NCI-H2029 (cell line): ENCODE results near the gene TM9SF4.
"Not testable (repeated sequence)": the region's sequence is repeated elsewhere in the genome, so short reads cannot be mapped to it uniquely, and the experiment has no call there.

Experiments
- DNase-seq: peaks from one replicate; lab custom pipeline; 2025; lab: John Stamatoyannopoulos, UW

Gene TM9SF4

DNA sequence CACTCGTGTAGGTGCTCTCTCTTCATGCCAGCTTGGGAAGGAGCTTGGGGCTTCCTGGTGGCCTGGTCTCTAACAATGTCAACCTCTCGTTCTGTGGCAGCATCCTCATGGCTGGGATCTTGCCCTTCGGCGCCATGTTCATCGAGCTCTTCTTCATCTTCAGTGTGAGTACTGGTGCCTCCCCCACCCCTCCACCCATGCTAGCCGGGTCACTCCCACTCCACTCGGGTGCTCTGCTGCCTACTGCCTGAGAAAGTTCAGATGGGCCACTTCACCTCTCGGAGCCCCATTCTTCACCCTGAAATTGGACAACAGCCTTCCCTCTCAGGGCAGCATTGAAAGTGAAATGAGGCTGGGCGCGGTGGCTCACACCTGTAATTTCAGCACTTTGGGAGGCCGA, 48.8 kb downstream of the TM9SF4 start:
- no peak for DNase-seq

DNA sequence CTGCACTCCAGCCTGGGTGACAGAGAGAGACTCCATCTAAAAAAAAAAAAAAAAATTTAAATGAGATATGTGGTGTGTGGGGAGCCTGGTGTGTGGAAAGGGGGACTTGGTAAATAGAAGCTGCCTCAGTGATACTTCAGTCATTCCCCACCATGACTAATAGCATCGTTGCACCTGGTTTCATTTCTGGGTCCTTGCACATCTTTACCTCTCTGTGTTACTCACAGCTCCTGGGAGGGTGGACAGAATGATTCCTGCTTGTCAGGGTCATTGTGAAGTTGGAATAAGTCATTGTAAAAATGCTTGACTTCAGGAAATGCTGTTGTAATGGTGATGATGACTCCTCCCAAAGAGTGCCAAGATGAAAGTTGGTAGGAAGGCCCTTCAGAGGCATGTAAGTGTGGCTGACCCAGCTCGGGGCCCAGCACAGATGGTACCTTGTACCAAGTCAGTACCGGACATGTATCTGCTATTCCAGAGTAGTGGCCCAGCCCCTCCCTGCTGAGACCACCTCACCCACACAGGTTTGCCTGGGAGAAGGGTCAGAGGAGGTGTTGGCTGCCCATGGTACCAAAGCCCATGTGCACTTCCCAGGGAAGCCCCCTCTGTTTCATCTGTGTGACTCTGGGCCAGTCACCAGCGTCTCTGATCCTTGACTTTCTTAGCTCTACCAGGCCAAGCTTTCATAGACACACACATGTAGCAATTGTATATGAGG, 49.6 kb downstream of the TM9SF4 start:
- no peak for DNase-seq

DNA sequence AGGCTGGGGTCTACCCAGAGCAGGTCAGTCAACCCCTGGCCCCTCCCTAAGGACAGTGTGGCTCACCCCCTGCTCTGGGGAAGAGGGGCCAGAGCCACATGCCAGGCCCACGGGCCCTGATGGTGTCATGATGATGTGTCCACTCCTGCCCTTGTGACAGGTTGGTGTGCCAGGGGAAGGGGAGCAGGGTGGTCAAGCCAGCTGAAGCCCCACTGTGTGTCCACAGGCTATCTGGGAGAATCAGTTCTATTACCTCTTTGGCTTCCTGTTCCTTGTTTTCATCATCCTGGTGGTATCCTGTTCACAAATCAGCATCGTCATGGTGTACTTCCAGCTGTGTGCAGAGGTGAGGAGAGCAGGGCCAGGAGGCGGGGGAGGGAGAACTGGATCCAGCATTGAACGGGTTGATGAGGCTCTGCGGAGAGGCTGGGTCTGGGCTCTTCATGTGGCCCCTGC, 50.3 kb downstream of the TM9SF4 start:
- DNase-seq = no peak

DNA sequence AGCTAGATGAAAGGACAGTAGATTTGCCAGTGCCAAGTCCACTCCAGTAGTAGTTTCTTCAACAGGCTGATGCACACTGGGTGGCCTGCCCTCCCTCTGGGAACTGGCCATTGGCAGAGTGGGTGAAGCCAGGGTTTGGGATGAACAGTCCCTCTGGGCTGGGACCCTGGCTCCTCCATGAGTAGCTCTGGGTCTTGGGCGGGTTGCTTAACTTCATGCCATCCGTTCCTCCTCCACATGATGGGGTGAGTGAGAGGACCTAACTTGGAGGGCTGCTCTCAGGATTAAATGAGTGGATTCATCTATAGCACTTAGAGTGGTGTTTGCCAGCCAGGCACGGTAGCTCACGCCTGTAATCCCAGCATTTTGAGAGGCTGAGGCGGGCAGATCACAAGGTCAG, 50.8 kb downstream of the TM9SF4 start:
- no peak for DNase-seq

DNA sequence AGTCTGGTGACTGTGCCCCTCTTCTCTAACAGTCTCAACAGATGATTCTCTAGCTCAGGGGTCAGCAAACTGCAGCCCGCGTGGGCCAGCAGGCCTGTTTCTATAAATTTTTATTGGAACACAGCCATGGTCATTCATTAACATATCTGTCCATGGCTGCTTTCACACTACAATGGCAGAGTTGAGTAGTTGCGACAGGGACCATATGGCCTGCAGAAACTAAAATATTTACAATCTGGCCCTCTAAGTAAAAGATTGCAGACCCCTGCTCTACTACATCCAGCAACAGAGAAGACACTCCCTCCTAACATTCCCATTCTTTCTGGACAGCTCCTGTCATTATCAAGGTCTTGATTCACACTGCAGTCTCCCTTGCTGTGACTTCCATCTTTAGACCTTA, 52.8 kb downstream of the TM9SF4 start:
- DNase-seq = no peak

DNA sequence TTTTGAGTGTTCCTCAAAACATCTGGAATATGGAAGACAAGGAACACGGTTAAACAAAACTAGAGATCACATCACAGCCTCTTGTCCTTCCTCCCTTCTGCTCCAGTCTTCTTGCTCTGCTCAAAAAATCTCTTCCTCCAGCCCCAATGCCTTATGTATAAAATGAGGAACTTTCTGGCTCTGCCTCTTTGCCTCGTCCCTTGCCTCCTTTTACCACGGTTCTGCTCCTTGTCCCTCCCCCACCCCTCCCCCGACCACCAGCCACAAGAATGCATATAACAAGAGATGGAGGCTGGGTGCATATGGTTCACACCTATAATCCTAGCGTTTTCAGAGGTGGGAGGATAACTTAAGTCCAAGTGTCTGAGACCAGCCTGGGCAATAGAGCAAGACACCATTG, 54.4 kb downstream of the TM9SF4 start:
- DNase-seq = no peak

DNA sequence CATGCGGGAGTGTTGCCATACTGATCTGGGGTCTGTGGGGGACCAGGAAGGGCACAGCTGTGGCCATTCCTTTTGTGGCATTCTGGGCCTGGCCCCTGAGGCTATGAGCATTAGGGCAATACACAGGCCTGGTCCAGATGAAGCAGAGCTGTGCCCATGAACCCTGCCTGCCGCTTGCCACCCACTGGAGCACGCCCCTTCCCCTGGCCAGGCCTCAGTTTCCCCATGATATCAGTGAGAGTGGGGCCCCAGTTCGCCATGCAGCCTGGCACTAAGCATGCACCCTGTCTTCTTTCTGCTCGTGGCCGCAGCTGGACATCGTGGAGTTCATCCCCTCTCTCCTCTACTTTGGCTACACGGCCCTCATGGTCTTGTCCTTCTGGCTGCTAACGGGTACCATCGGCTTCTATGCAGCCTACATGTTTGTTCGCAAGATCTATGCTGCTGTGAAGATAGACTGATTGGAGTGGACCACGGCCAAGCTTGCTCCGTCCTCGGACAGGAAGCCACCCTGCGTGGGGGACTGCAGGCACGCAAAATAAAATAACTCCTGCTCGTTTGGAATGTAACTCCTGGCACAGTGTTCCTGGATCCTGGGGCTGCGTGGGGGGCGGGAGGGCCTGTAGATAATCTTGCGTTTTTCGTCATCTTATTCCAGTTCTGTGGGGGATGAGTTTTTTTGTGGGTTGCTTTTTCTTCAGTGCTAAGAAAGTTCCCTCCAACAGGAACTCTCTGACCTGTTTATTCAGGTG, 55.6 kb downstream of the TM9SF4 start:
- DNase-seq = no peak

DNA sequence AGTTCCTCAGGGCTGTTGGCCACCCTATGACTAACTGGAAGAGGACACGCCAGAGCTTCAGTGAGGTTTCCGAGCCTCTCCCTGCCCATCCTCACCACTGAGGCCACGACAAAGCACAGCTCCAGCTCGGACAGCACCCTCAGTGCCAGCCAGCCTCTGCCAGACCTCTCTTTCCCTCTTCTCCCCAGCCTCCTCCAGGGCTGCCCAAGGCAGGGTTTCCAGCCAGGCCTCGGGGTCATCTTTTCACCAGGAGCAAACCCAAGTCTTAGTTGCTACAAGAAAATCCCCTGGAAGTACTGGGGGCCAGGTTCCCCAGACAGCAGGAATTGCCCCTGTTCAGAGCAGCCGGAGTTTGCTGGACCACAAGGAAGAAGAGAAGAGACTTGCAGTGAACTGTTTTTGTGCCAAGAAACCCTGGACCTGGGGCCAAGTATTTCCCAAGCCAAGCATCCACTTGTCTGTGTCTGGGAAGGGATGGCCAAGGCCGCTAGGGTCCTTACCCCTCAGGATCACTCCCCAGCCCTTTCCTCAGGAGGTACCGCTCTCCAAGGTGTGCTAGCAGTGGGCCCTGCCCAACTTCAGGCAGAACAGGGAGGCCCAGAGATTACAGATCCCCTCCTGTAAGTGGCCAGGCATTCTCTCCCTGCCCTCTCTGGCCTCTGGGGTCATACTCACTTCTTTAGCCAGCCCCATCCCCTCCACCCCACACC, 56.5 kb downstream of the TM9SF4 start:
- DNase-seq = no peak

DNA sequence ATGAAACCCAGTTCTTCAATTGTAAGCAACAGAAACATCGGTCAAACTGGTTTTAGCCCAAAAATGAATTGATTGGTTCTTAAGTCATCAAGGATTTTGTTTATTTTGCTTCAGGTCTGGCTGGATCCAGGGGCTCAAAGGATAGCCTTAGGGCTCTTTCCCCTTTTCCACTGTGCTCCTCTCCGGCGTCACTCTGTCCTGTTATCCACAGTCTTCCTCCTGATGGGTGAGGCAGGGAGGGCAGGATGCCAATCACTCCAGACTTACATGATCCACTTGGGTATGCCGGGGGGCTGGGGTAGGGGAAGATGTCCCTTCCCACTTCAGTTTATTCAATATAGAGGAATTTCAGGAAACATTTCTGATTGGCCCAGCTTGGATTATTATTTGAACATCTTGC, 58.0 kb downstream of the TM9SF4 start:
- no peak for DNase-seq

DNA sequence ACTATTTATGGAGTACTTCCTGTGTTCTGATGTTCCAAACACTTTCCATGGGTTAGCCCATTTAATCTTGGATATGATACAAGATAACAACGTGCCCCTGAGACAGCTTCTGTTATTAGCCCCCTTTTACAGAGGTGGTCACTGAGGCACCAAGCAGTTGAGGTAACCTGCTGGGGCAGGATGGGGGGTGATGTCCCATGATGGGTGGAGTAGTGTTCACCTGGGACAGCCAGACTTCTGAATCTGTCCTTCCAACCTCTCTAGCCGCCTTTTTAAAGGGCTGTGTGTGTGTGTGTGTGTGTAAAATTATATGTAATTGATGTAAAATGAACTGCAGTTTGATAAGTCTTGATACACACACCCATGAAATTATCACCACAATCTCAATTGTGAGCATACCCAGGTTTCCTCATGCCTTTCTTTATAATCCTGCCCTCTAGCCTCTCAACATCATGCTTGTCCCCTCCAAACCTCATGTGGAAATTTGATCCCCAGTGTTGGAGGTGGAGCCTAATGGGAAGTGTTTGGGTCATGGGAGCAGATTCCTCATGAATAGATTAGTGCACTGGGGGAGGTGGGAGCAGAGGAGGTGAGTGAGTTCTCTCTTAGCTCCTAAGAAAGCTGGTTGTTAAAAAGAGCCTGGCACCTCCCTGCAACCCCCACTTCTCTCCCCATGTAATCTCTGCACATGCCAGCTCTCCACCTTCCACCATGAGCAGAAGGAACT, 58.8 kb downstream of the TM9SF4 start:
- peak; percentile 13 for DNase-seq

DNA sequence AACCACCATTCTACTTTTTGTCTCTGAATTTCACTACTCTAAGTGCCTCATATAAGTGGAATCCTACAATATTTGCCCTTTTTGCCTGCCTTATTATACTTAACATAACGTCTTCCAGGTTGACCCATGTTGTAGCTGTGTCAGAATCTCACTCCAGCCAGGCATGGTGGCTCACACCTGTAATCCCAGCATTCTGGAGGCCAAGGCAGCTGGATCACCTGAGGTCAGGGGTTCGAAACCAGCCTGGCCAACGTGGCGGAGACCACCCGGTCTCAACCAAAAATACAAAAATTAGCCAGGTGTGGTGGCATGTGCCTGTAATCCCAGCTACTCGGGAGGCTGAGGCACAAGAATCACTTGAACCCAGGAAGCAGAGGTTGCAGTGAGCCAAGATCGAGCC, 68.2 kb downstream of the TM9SF4 start:
- DNase-seq = not testable (repeated sequence)

DNA sequence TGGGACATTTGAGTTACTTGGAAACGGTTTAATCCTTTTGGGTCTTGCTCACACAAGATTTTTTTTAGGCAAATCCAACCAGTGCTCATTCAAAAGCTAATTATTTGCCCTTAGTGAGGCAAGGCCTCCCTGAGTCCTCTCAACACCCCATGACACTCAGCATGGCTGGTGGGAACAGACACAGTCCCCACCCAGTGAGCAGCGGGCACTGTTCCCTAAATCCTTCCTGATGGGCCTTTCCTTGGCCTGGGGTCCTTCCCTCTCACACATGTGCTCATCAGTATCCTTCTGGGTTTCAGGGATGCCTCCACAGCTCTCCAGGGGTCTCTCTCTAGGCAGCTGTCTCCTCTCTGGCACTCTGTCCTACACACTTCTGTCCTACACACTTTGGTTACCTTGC, 70.0 kb downstream of the TM9SF4 start:
- DNase-seq = no peak

DNA sequence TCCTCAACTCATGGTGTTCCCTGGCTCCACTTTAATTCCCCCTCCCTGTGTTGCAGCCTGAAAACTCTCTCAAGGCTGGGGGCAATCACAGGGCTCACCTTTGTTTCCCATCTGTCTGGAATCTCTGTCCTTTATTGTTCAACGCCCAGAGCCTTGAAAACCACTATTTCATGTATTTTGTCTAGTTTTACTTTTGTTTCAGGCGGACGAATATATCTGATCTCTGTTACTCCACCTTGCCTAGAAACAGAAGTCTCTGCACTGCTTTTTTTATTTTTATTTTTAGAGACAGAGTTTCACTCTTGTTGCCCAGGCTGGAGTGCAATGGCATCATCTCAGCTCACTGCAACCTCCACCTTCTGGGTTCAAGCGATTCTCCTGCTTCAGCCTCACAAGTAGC, 70.4 kb downstream of the TM9SF4 start:
- DNase-seq = no peak

DNA sequence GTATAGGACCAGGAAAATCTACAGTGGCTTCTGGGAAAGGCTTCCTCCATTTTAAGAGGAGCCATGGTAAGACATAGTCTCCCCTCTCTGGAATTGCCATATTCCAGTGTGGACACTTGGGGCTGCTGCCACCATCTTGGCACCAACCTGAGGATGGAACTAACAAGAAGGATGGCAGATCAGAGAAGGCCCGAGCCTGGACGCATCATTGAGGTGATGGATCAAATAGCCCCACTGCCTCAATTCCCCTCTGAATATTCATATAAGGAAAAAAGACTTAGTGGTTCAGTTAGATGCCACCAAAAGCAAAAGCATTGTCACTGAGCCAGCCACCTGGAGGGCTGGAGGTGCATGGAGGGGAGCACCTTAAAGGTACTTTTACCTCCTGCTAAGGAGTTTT, 72.1 kb downstream of the TM9SF4 start:
- no peak for DNase-seq

DNA sequence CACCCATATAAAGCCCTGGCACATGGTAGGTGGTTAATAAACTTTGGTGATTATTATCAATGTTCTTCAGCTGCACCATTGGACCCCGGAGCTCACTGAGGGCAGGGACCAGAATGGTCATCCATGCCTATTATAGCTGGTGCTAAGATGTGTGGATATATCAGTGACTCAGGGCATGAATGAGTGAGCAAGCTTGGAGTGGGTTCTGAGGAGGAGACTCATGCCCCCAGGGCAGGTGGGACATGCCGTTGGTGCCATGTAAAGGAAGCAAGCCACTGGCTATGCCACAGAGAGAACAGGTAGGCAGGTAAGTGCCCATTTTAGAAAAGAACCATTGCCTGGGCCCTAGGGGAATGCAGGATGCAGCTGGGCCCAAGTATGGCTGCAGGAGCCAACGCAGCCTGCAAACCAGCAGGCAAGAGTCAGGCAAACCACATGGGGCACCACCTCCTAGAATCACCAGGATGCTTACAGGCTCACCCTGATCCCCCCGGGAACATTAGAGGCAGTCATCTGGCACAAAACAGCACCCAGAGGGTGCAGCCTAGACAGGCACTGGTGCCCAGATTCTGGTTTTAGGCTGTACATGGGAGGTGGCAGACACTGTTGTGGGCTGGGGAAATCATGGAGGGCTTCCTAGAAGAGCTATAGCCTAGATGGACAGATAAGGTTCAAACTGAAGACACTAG, 74.6 kb downstream of the TM9SF4 start:
- DNase-seq = no peak

DNA sequence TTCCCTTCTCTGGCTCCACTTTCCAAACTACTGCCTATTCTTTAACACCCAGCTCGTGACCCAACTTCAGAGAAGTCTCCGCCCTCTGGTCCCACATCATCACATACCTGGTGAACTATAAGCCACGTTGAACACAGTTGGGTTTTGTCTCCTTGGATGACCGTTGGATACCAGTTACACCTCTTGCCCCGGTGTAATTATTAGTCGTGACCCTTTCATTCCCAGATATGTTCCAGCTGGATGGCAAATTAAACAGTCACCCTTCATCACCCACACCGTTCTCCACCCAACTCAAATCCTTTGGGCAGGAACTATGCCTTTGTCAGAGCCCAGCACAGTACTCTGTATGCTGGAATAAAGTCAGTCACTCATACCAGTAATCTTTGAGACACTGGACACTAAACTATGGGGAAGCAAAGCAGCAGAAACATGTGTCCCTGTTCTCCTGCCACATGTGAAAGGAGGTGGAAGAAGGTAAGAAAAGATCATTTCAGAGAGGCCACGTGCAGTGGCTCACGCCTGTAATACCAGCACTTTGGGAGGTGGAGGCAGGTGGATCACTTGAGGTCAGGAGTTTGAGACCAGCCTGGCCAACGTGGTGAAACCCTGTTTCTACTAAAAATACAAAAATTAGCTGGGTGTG, 75.6 kb downstream of the TM9SF4 start:
- DNase-seq = no peak

DNA sequence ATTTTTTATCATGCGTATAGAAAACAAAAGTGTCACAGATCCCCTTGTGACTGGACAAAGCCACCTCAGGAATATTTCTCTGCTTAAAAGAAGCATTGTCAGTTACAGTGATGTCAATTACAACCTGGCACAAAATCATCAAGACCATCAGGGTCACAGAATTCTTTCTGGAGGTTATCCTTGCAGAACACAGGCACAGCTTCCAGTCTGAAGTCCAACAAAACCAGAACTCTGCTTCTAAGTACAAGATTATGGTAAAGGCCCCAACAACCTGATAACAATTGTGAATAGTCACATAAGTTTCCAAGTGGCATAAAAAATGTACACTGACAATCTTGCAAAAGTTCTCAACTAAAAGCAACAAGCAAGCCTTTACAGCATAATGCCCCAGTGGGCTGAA, 77.0 kb downstream of the TM9SF4 start:
- DNase-seq = no peak

DNA sequence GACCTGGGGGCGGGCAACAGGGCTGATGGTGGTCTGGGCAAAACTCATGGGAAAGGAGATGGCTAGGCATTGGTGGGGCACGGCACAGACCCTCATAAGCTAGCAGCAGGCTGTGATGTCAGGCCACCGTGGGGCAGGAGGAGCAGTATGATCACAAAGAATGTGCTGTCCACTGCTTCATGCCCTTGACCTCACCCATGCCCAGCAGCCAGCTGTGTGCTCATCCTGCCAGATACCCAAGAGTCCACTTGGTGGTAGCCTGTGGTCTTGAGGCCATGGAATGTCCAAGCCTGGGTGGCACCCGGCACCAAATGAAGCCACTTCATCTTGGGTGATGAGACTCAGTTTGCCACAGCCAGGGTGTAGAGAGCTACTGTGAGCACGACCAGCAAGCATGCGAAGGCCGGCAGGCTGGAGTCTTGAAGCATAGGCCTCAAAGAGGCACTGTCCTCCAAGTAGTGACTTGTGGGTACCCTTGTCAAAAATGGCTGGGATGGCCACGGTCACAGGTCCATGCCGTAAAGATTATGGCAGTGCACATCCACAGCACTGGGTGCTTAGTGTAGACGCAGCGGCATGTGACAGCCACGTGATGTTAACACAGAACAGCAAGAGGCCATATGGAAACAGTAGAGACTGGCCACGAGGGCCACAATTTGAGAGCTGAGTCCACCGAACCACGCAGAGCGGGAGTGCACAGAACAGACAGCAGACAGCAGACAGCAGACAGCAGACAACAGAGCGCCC, 79.0 kb downstream of the TM9SF4 start:
- DNase-seq = no peak

DNA sequence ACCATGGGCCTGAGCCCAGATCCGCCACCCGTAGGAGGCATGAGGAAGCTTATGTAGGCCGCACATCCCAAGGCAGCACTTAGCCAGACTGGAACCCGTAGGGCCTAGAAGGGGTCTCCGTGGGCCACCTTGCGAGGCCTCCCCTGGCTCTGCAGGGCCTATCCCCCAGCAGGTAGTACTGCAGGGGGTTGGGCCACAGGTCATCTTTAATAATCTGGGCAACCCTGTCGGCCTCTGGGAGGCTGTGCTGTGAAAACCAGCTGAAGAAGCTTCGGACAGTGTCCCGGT, 79.6 kb downstream of the TM9SF4 start:
- DNase-seq = no peak

DNA sequence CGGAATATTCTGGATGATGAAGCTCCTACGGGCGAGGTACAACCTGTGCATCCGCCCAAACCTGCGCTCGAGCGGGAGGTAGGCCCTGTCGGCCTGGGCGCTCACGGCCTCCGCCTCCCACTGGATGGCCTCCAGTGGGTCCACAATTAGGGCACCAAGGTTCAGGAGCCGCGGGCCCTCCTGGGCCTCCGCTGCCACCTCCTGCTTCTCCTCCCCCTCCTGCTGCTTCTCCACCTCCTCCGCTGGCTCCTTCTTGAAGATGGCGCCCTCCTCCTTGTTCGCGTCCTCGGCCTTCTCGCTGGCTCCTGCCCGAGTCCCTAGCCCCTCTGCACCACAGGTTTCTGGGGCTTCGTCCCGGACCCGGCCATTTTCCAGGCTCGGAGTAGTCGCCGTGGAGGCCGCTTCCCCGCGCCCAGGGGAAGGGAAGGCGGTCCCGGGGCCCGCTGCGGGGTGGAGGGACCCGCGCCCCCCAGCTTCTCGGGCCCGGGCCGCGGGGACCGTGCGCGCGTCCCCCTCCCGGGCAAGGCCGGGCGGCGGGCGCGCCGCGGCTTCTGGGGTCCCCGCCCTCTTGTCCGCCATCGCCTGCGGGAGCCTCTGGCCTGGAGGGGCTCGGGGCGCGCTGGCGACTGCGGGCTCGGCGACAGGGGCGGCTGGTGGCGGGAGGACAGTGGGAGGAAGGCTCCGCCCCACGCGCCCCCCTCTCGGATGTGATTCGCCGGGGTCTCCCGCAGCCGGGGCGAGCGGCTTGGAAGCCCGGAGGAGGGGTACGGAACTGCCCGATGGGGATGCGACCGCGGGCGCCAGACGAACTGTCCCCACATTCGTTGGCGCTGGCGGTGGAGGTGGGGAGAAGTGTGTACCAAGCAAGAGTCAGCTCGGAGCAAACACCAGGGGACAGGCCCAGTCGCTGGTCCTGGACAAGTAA, 80.4 kb downstream of the TM9SF4 start:
- DNase-seq = no peak
